GM19468 (cell line): ENCODE results near the gene FGGY.

Experiments
- ATAC-seq: cut with Tn5 transposase; IDR thresholded peaks from one replicate; pipeline ENCODE4 v1.9.1; 2021; ENCODE audit warnings: mild to moderate bottlenecking, moderate library complexity, moderate number of reproducible peaks; ENCODE audit not compliant: unreplicated experiment; ENCODE audit errors: extremely low read depth

The FGGY gene

GRCh38 chr1:59678493-59679228, 381.8 kb downstream of the FGGY start:
- ATAC-seq, result no peak

- no peak for ATAC-seq
These were observed 383.1 kb downstream of the FGGY start for GRCh38 chr1:59680044-59680443.

GRCh38 chr1:59682396-59683080, 385.6 kb downstream of the FGGY start:
- ATAC-seq, result no peak

GRCh38 chr1:59683197-59683596, 386.3 kb downstream of the FGGY start:
- no peak for ATAC-seq

GRCh38 chr1:59684698-59685097, 387.8 kb downstream of the FGGY start:
- ATAC-seq, result no peak

- ATAC-seq, result no peak
These were observed 388.2 kb downstream of the FGGY start for GRCh38 chr1:59685101-59685500.

- ATAC-seq, result no peak
These were observed 388.8 kb downstream of the FGGY start for GRCh38 chr1:59685666-59686065.

- no peak for ATAC-seq
These were observed 389.3 kb downstream of the FGGY start for GRCh38 chr1:59686170-59686569.

- no peak for ATAC-seq
These were observed 389.7 kb downstream of the FGGY start for GRCh38 chr1:59686574-59686973.

- ATAC-seq, result no peak
These were observed 390.2 kb downstream of the FGGY start for GRCh38 chr1:59687081-59687480.

- ATAC-seq, result no peak
These were observed 392.1 kb downstream of the FGGY start for GRCh38 chr1:59688976-59689375.

- ATAC-seq, result no peak
These were observed 392.8 kb downstream of the FGGY start for GRCh38 chr1:59689730-59690129.

GRCh38 chr1:59690171-59690930, 393.5 kb downstream of the FGGY start:
- no peak for ATAC-seq

- no peak for ATAC-seq
These were observed 394.4 kb downstream of the FGGY start for GRCh38 chr1:59691261-59691660.

GRCh38 chr1:59692591-59692990, 395.7 kb downstream of the FGGY start:
- no peak for ATAC-seq

GRCh38 chr1:59693406-59693805, 396.5 kb downstream of the FGGY start:
- no peak for ATAC-seq

GRCh38 chr1:59695252-59695651, 398.4 kb downstream of the FGGY start:
- ATAC-seq, result no peak

- ATAC-seq, result no peak
These were observed 399.7 kb downstream of the FGGY start for GRCh38 chr1:59696421-59697115.

GRCh38 chr1:59697150-59697800, 400.4 kb downstream of the FGGY start:
- no peak for ATAC-seq

- no peak for ATAC-seq
These were observed 401.5 kb downstream of the FGGY start for GRCh38 chr1:59698386-59698785.
